ENCODE measurements around the gene DOCK1.

Gene DOCK1

DNA sequence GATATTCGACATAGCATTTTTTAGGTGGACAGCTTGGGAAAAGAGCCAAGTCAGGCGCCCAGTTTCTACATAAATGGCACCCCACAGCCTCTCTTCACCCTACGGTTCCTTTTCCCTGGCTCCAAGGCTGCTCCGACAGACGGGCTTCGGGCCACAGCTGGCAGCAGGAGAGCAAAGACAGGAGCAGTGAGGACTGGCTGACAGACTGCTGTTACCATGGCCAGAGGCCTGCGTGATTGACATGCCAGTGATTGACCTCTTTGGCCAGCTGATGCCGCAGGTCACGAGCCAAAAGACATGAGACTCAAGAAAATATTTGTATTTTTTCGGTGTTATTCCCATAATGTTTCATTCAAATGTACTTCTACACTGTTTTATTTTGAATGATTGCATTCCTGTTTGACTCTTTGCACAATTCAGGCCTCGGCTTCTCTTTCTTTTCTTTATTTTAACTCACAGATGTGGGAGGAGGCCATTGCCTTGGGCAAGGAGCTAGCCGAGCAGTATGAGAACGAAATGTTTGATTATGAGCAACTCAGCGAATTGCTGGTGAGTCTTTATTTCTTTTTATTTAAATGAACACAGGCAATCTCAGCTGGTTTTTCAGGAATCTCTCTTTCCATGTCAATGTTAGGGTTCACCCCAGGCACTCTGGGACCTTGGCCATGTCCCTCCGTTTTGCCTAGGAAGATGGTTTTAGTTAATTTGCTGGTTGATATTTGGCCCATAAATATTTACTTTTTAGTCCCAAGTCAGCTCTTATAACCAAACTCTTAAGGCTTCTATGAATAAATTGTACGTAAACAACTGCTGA, 497.6 kb downstream of the DOCK1 start:
- no peak for DNase-seq (ENCODE audit: low spot score)

DNA sequence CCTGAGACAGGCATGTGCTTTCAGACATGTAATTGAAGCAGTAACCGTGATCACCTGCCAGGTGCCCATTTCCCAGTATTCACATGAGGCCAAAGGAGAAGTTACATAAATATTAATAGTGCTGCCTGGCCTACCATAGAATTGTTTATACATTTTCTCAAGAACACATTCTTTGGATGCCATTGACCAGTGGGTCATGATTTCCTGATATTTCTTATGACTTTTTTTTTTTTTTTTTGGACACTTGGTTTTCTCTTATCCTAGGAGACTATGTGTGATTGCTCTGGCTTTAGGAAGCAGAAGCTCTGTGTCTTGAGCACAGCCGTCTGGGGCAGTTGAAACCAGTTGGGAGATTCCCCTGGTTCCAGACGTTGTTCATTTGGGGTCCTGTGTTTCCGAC, 500.0 kb downstream of the DOCK1 start:
- no peak for DNase-seq (ENCODE audit: low spot score)

DNA sequence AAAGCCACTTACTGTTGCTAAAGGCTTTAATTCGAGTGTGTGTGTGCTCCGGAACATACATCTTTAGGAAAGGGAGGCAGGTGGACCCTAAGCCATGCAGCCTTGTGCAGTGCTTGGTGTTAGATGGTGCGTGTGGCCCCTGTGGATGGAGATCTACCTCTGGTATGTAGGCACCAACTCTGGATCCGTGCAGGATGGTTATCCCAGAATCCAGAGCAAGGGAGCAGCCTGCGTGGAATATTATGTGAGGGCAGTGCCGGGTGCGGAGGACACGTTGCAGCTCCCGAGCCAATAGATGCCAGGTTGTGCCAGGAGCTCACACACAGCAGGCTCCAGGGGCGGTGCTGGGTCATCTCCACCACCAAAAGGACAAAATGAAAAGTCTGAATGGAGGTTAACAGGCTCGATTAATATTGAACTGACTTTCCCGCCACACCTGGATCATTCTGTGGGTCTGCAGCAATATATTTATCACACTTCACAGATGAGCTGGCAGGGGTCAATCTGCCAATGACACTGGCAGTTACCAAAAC, 500.9 kb downstream of the DOCK1 start:
- DNase-seq (ENCODE audit: low spot score): no peak

DNA sequence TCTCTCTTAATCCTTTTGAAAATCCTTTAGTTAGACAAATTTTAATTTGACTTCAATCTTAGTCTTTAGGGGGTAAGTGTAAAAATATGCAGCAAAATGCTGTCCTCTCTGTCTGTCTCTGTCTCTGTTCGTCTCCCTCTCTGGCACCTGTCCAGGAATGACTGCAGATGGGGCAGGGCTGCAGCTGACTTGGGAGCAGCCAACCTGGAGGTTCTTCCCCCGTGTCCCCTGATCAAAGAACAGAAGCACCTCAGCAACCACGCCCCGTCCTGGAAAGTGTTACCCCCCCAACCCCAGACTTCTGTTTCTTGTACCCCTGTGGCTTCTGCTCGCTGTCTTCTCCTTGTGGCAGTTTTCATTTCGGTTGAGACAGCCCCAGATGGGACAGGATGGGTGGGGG, 502.3 kb downstream of the DOCK1 start:
- DNase-seq (ENCODE audit: low spot score): no peak

DNA sequence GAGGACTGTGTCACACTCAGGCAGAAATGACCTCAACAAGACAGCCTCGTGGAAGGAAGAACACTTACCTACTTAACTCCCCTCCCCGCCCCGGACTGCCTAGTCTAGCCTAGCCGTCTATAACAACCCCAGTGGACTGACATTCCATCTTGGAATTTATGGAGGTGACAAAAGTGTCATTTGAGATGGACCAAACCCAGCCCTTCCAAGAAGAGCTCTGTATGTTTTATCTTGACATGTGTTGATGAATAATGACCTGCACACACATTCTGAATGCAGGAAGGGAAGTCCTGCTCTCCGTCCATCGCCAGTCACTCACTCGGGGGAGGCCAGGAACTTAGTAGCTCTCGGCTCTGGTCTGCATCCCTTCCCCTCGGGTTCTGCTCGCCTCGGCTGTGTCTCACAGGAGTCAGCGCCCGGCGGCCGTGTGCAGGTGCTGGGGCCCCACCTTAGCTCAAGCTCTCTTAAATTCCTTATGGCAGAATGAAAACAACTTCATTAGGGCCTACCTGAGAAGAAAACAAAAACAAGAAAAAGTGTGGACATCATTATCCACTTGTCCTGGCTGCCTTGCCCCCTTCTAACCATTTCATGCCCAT, 503.0 kb downstream of the DOCK1 start:
- no peak for DNase-seq (ENCODE audit: low spot score)

DNA sequence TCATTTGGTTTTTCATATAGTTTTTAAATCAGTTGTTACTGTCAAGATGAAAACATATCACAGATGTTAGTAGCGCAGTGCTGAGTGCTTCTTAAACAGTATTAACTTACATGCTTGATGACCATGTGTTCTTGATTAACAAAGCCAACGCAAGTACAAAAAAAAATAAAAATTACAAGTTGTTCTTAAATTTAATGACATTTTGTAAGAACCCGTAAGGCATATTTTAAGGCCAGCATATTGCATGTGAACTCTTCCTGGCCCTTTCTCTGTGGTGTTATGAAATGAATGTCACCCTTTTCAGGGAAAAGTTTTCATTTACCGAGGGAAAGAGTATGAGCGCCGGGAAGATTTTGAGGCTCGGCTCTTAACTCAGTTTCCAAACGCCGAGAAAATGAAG, 503.5 kb downstream of the DOCK1 start:
- no peak for DNase-seq (ENCODE audit: low spot score)

DNA sequence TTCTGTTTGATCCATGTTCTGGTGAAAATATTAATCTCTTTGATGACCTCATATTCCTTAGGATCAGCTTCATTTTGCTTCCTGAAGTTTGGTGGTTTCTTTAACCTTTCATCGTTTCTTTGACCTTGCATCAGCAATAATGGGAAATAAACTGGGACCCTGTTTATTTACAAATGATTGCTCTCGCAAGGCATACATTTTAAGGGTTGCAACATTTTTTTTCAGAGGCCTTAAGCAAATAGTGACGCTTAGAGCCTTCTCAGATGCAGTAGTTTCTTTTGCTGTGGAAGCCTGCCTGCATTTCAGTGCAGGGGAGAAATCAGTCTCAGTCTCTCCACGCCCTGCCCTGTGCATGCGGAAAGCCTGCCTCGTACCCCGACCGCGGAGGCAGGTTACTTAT, 504.8 kb downstream of the DOCK1 start:
- DNase-seq (ENCODE audit: low spot score): no peak

DNA sequence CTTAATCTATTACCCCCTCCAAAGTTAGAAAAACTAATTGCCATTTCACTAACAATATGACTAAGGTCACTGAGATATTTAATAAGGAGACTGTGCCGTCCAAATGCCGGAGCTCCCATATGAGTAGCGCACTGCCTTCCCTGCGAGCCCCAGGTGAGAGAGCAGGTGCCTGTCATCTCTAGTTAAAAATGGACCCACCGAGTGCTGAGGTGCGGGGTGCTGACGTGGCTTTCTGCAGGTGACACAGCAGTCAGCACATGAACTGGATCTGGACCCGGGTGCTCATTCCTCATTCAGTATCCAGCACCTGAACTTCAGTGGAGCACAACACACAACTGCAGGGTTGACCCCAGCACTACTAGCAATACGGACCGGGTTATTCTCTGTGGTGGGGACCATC, 505.8 kb downstream of the DOCK1 start:
- no peak for DNase-seq (ENCODE audit: low spot score)

DNA sequence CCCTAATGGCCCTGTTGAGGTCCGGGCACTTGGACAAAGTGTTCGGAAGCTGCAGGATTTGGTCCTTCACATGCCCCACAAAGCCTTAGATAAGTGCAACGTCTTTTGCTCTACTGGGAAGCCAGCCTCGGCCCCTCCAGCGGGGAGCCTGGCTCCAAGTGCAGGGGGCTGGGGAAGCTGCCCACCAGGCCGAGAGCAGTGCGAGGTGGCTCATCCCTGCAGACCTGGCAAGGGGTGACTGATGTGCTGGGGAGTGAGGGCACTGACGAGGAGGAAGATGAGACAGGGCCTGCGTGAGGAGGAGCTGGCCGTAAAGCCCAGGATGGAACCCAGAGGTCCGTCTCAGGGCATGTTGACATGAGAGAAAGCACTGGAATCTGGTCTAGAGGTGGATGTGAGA, 508.1 kb downstream of the DOCK1 start:
- DNase-seq (ENCODE audit: low spot score): no peak

DNA sequence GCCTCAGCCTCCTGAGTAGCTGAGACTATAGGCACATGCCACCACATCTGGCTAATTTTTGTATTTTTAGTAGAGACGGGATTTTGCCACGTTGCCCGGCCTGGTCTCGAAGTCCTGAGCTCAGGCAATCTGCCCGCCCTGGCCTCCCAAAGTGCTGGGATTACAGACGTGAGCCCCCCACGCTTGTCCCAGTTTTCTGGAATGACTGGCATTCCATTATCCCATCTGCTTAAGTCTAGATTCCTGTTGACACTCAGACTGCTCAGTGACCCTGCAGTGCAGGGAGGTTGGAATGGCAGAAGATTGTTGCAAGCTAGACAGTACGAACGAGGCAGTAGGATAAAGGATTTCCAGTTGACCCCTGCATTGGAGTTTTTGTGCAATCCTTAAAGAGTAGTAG, 508.8 kb downstream of the DOCK1 start:
- no peak for DNase-seq (ENCODE audit: low spot score)

DNA sequence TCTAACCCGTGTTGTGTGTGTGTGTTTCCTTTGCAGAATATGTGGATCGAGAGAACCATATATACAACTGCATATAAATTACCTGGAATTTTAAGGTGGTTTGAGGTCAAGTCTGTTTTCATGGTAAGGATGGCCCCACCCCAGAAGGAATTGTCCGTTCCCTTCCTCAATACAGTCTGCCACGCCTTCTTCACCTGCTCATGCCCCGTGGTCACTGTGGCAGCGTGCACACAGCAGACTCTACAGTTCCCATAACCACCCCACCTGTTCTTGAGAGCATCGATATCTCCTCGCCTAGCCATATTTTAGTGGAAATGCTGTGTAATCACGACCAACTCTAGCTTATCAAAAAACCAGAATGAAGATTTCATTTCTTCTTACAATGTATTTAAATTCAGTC, 509.9 kb downstream of the DOCK1 start:
- DNase-seq (ENCODE audit: low spot score): no peak

DNA sequence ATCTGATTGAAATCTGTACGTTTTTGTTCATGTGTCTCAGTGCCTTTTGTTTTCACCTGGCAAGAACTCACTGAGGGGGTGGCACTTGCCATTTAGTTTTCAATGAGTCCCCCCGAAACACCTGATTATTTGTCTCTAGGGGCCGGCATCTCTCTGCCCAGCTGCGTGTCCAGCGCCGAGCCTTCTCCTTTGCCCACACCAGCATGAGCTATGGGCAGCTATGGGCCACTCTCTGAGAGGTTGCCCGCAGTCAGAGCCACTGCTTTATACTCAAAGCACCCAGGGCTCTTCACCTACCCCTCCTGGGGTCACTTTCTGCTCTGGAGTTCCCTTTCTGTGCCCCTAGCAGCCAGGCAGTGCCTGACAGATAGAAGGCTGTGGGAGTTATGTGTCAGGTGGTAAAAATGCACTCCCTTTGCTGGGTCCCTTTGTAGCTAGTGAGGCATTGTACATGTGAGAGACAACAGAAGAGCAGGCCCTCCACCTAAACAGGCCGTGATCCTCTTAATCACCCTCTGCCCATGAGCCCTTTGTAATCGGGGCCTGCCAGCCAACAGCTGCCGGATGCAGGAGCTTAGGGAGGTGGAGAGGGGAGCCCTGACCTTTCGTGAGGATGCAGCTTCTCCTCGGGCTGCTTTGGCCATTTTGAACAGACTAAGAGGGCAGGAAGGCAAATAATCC, 510.8 kb downstream of the DOCK1 start:
- DNase-seq (ENCODE audit: low spot score): no peak

DNA sequence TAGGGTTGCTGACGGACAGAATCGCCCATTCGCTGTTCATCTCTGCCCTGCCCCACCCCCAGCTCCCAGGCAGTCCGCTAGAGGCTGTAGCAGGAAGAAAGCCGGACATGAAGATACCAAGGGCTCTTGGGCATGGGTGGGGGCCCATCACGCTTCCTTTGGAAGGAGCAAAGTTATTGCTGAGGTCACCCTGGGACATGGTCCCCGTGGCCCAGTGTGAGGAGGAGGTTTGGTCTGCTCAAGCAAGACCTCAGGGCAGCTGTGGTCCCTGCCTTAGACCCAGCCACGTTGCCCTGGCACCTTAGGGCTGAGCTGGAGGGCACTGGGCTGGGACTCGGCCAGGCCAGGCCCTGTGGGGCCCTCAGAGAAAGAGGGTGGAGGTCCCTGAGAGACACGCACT, 511.8 kb downstream of the DOCK1 start:
- DNase-seq (ENCODE audit: low spot score): no peak

DNA sequence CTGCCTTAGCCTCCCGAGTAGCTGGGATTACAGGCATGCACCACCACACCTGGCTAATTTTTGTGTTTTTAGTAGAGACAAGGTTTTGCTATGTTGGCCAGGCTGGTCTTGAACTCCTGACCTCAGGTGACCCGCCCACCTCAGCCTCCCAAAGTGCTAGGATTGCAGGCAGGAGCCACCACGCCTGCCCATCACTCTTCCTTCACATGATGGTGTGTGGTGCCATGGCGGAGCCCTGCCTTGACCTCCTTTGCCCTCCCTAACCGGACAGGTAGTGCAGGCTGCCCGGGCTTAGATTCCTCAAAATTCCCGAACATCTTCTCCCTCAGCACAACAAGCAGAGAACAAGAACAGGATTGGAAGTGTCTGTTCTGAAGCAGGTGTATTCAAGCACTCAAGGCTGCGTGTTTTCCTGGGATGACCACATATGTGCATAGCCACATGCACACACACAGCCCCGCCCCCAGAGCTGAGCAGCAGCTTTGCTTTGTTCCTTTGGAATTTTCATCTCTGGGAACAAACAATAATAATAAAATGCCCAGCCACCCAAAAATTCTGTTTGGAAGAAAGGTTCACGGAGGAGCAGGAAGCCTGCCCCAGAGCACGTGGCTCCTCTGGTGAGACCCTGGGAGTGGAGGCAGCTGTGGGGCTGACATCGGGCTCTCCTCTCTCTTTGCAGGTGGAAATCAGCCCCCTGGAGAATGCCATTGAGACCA, 512.6 kb downstream of the DOCK1 start:
- DNase-seq (ENCODE audit: low spot score): no peak

DNA sequence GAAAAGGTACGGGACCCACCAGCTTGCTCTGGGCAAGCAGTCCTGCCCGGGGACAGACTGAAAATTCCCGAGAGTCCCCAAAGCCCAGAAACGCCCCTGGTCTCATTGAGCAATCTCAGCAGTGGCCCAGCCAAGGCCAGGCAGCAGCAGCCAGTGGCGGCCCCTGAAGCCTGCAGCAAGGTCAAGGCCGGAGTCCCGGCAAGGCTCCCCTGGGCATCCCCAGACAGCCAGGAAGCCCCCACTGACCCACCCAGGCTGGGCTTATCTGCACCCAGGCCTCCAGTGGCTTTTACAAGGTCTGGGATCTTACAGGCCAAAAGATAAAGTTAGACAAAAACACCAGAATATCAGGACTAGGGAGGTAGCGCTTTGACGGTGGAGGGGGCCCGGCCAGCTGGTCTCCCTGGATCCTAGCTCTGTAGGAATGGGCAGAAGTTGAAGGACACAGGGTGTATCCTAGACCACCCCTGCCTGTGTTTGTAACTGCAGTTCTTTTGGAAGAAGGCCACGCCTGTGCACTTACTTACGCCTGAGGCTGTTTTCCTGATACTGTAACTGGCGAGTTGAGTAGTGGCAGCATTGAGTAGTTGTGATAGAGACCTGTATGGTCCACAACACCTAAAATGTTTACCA, 513.4 kb downstream of the DOCK1 start:
- no peak for DNase-seq (ENCODE audit: low spot score)

DNA sequence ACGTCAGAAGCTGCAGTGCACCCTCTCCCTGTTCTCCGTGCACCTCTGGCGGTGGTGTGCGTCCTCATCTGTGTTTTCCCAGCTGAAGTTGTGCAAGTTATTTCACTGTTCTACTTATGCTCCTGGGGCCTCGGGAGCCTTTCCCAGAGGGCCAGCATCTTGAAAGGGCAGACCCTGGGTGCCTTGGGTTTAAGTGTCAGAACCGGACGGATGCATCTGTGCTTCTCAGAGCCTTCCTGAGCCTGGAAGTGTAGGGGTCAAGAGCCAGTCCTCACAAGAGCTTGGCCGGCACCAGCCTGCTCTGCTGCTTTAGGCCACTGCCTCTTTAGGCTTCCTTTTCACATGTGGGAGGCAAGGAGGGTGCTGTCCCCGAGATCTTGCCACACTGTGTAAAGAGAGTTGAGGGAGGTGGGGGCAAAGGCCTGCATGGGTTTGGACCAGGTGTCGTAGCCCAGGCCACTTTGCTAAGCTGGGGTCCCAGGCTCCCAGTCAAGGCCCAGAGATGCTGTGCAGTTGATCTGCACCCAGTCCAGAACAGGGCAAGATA, 515.0 kb downstream of the DOCK1 start:
- no peak for DNase-seq (ENCODE audit: low spot score)

DNA sequence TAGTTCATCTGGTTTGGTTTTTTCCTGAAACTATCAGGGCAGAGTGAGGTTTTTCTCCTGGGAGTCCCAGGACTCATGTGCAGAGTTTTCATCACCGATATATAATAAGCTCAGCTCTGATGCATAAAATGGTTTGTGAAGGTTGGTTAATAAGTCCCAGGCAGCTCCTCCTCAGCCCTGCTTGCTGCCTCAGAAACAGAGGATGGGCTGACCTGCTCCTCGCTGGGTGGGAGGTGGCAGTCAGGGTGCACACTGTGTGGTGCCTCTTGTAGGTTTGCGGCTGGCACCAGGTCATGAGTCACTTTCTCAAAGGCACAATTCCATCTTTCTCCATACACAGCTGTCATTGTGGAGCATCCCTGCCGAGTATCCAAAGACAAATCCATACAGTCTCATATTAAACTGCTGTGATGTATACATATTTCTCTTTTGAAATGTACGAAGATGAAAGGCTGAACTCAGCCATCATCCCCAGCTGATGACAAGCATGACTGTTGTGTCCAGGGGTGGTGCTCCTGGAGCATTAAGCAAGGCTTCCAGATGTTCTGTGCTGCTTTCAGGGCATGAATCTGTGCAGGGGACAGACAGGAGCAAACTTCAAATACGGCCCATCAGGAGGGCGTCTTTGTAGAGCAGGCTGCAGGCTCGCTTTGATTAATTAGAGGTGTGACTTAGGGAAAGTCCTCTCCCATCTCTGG, 518.1 kb downstream of the DOCK1 start:
- no peak for DNase-seq (ENCODE audit: low spot score)

DNA sequence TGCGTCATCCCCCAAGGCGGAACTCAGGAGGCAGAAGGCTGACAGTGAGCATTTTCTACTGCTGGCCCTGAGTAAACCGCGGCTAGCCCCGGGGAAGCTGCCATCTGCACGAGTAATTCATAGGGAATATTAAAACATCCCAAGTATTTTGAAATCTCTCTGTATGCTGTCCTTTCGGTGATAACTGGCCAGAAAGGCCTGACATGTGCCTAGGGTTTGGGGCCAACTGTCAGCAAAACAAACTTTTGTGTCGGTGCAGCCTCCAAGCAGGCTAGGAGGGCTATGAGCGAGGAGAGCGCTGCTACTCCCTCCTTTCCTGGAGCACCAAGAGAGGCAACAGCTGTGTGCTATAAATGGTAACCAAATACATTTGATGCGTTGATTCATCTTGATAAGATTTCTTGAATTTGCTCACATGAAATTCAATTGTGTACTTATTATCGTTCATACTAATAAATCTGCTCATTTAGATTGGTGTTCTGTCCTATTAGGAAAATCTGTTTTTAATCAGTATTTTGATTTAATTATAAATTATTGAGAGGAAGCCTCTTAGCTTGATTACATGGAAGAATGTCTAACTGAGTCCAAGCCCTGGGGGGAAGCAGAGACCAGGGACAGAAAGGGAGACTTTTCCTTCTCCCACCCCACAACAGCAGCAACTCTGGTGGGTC, 519.5 kb downstream of the DOCK1 start:
- DNase-seq (ENCODE audit: low spot score): no peak

DNA sequence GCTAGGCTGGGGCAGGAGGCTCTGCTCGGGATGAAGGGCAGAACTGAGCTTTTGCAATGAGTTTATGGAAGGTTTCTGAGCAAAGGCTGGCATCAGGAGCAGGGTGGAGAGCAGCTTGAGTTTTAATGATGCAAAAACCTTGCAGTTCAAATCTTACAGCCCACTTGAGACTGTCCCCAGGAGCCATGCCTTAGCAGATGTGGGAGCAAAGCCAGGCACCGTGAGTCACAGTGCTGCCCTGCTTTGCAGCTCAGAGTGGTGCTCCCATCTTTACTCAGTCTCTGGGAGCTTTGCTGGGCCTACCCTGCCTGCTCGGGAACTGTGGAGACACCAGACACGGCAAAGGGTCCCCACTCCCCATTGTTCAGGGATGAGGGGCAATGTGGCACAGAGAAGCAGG, 521.5 kb downstream of the DOCK1 start:
- DNase-seq (ENCODE audit: low spot score): no peak

DNA sequence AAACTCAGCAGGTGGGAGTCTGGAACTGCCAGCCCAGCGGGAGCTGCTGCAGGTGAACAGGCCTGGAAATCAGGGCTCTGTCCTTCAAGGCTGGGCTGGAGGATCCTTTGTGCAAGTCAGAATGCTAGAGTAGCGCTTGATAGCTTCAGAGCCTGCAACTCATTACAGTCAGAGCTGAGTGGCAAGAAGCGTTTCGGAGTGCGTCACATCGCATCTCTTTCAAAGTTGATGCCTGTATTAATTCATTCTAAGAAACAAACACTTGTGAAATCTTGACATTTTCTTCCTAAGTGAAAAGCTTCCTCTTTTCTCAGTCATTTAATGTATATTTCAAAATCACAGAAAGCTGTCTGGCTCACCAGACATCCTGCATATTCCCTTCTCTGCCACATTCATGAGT, 522.7 kb downstream of the DOCK1 start:
- DNase-seq (ENCODE audit: low spot score): no peak
